GM23338 (cell line): Measurements from ENCODE around the gene KRTAP8-1. TPM values are rescaled to one million over a fixed set of nuclear protein-coding genes. Genes with fewer than 3 reads are reported as not detected.

Experiments used
- ATAC-seq: fragments of 200-7000 bp; cut with Tn5 transposase; 3 replicates; pipeline ENCODE4 v1.9.1; 2020
- DNase-seq: peaks from one replicate; pipeline ENCODE4 v3.0.0-alpha.2; 2015; ENCODE audit warnings: low spot score
- H2AFZ ChIP-seq: fragments of 200-600 bp; sonication (generic); 2 replicates; pipeline ENCODE4 v1.8.0; 2016; ENCODE audit warnings: antibody characterized with exemption, mild to moderate bottlenecking, moderate library complexity
- H3F3A ChIP-seq: fragments of 200-600 bp; sonication (generic); replicated peaks from 2 replicates; pipeline ENCODE4 v1.8.0; 2017; ENCODE audit warnings: antibody characterized with exemption, mixed run types, low read depth
- H3K27ac ChIP-seq: fragments of 200-600 bp; sonication (generic); 2 replicates; pipeline ENCODE4 v1.6.1; 2016; ENCODE audit warnings: low read depth
- H3K27me3 ChIP-seq: fragments of 200-600 bp; sonication (generic); 2 replicates; pipeline ENCODE4 v1.8.0; 2016; ENCODE audit warnings: mild to moderate bottlenecking, mixed run types, moderate library complexity; ENCODE audit not compliant: insufficient read depth
- H3K36me3 ChIP-seq: fragments of 200-600 bp; sonication (generic); 2 replicates; pipeline ENCODE4 v1.8.0; 2016; ENCODE audit warnings: mild to moderate bottlenecking; ENCODE audit not compliant: insufficient read depth
- H3K4me1 ChIP-seq: fragments of 200-600 bp; sonication (generic); 2 replicates; pipeline ENCODE4 v1.8.0; 2016; ENCODE audit warnings: mild to moderate bottlenecking, moderate library complexity; ENCODE audit not compliant: insufficient read depth
- H3K4me2 ChIP-seq: fragments of 200-600 bp; sonication (generic); 2 replicates; pipeline ENCODE4 v1.7.1; 2017; ENCODE audit warnings: mixed run types
- H3K4me3 ChIP-seq: fragments of 200-600 bp; sonication (generic); 2 replicates; pipeline ENCODE4 v1.6.1; 2016; ENCODE audit warnings: mixed run types
- H3K79me2 ChIP-seq: fragments of 200-600 bp; sonication (generic); replicated peaks from 2 replicates; pipeline ENCODE4 v1.8.0; 2017; ENCODE audit warnings: mild to moderate bottlenecking; ENCODE audit not compliant: insufficient read depth
- H3K9me2 ChIP-seq: fragments of 200-600 bp; sonication (generic); 2 replicates; pipeline ENCODE4 v1.8.0; 2017; ENCODE audit not compliant: insufficient read depth
- H4K20me1 ChIP-seq: fragments of 200-600 bp; sonication (generic); replicated peaks from 2 replicates; pipeline ENCODE4 v1.8.0; 2017; ENCODE audit warnings: mild to moderate bottlenecking; ENCODE audit not compliant: insufficient read depth
- H3K27ac Mint-ChIP-seq: 2 replicates; pipeline ENCODE4 v1.8.0; 2020; ENCODE audit warnings: inconsistent platforms, mild to moderate bottlenecking, moderate library complexity, mixed read lengths
- H3K27me3 Mint-ChIP-seq: 3 replicates; pipeline ENCODE4 v1.8.0; 2022; ENCODE audit warnings: low read depth, mild to moderate bottlenecking, moderate library complexity, mixed read lengths, inconsistent platforms; ENCODE audit not compliant: insufficient read depth, poor library complexity
- H3K36me3 Mint-ChIP-seq: 3 replicates; pipeline ENCODE4 v1.8.0; 2021; ENCODE audit warnings: low read depth, mild to moderate bottlenecking, inconsistent platforms, moderate library complexity, mixed read lengths
- H3K4me1 Mint-ChIP-seq: 3 replicates; pipeline ENCODE4 v1.8.0; 2020; ENCODE audit warnings: mild to moderate bottlenecking, inconsistent platforms, mixed read lengths
- H3K4me3 Mint-ChIP-seq: 3 replicates; pipeline ENCODE4 v1.8.0; 2021; ENCODE audit warnings: moderate library complexity, mild to moderate bottlenecking, inconsistent platforms, mixed read lengths
- H3K9me3 Mint-ChIP-seq: 3 replicates; pipeline ENCODE4 v1.8.0; 2020; ENCODE audit warnings: moderate library complexity, mild to moderate bottlenecking, inconsistent platforms, mixed read lengths
- CREB1 ChIP-seq: fragments of 250-450 bp; sonication (Bioruptor Pico); IDR thresholded peaks from 2 replicates; pipeline ENCODE4 v1.5.0; 2020; ENCODE audit warnings: low read depth, mild to moderate bottlenecking, moderate library complexity
- EZH2 ChIP-seq: fragments of 200-600 bp; sonication (generic); IDR thresholded peaks from one replicate; pipeline ENCODE4 v1.8.0; 2017; ENCODE audit warnings: antibody characterized with exemption, mild to moderate bottlenecking, low read depth; ENCODE audit not compliant: unreplicated experiment
- EZH2phosphoT487 ChIP-seq: fragments of 200-600 bp; sonication (generic); IDR thresholded peaks from one replicate; pipeline ENCODE4 v1.8.1; 2018; ENCODE audit warnings: antibody characterized with exemption; ENCODE audit not compliant: unreplicated experiment
- JUNB ChIP-seq: IDR thresholded peaks from one replicate; pipeline ENCODE4 v1.6.1; 2016; ENCODE audit warnings: antibody characterized with exemption; ENCODE audit not compliant: unreplicated experiment
- NANOG ChIP-seq: IDR thresholded peaks from 2 replicates; pipeline ENCODE4 v1.6.1; 2016; ENCODE audit warnings: antibody characterized with exemption, borderline replicate concordance
- POLR2AphosphoS5 ChIP-seq: IDR thresholded peaks from 2 replicates; pipeline ENCODE4 v1.6.1; 2016; ENCODE audit warnings: antibody characterized with exemption, low read depth
- REST ChIP-seq: IDR thresholded peaks from one replicate; pipeline ENCODE4 v1.6.1; 2018; ENCODE audit warnings: antibody characterized with exemption; ENCODE audit not compliant: unreplicated experiment
- STAT1 ChIP-seq: IDR thresholded peaks from one replicate; pipeline ENCODE4 v1.6.1; 2016; ENCODE audit warnings: antibody characterized with exemption; ENCODE audit not compliant: unreplicated experiment
- ZNF114 ChIP-seq: fragments of 250-450 bp; sonication (Bioruptor Pico); IDR thresholded peaks from 2 replicates; pipeline ENCODE4 v1.5.0; 2020; ENCODE audit warnings: mild to moderate bottlenecking, moderate library complexity
- ZNF331 ChIP-seq: fragments of 250-450 bp; sonication (Bioruptor Pico); IDR thresholded peaks from 2 replicates; pipeline ENCODE4 v1.5.0; 2020; ENCODE audit warnings: low read depth, mild to moderate bottlenecking, moderate library complexity
- ZNF462 ChIP-seq: fragments of 250-450 bp; sonication (Bioruptor Pico); IDR thresholded peaks from 2 replicates; pipeline ENCODE4 v1.5.0; 2020; ENCODE audit warnings: mild to moderate bottlenecking, moderate library complexity
- polyA plus RNA-seq: library from polyadenylated mRNA; unstranded; fragments of >200 nt; fragmentation: Nextera tagmentation; extraction: Ambion mirVana; gene quantifications from 2 replicates; pipeline ENCODE4 v1.2.1, GENCODE V29; 2016
- total RNA-seq: library from RNA; depleted of rRNA; stranded (reverse); fragments of >200 nt; shearing (Covaris generic); gene quantifications from 2 replicates; pipeline ENCODE4 v1.2.3, GENCODE V29; 2014
- TF ChIP-seq, protein P1 (sequence below), 2 experiments: fragments of 200-600 bp in 1 of 2; sonication (generic) in 1 of 2; conservative IDR thresholded peaks; 2 replicates each; pipeline versions ENCODE4 v1.5.1 to v1.6.1; 2016 to 2017; ENCODE audit warnings: antibody characterized with exemption in 2 of 2, low read depth in 2 of 2, mild to moderate bottlenecking in 2 of 2, moderate library complexity in 1 of 2
- TF ChIP-seq, protein P2 (sequence below): IDR thresholded peaks from 2 replicates; pipeline ENCODE4 v1.6.1; 2016; ENCODE audit warnings: antibody characterized with exemption

KRTAP8-1 gene
- total and polyA plus RNA-seq, 2 experiments from 2014 or later, result not detected

- Histone ChIP-seq H3K4me2 (no peak overlapping the region), H3K9me2 (no peaks in the 10 kb centered on the region), H4K20me1 (no peaks in the 10 kb centered on the region), H3K27ac (no peak overlapping the region), H2AFZ (no peak overlapping the region), H3K79me2 (no peaks in the 10 kb centered on the region), H3K36me3 (no peaks in the 10 kb centered on the region), H3F3A (no peaks in the 10 kb centered on the region), H3K4me1 (no peaks in the 10 kb centered on the region), H3K27me3 (no peaks in the 10 kb centered on the region), H3K4me3 (no peak overlapping the region)
- Mint-ChIP-seq H3K4me3 (no peak overlapping the region), H3K27ac (no peak overlapping the region), H3K4me1 (no peaks in the 10 kb centered on the region), H3K27me3 (peaks cover 2% of the 10 kb centered on the region), H3K36me3 (no peaks in the 10 kb centered on the region), H3K9me3 (no peaks in the 10 kb centered on the region)
- DNase-seq, result no peak
- TF ChIP-seq REST, result no peak
- no peak for TF ChIP-seq CREB1
- TF ChIP-seq ZNF331, result no peak
- TF ChIP-seq POLR2AphosphoS5, result no peak
- TF ChIP-seq STAT1, result no peak
- TF ChIP-seq, protein P1, sequence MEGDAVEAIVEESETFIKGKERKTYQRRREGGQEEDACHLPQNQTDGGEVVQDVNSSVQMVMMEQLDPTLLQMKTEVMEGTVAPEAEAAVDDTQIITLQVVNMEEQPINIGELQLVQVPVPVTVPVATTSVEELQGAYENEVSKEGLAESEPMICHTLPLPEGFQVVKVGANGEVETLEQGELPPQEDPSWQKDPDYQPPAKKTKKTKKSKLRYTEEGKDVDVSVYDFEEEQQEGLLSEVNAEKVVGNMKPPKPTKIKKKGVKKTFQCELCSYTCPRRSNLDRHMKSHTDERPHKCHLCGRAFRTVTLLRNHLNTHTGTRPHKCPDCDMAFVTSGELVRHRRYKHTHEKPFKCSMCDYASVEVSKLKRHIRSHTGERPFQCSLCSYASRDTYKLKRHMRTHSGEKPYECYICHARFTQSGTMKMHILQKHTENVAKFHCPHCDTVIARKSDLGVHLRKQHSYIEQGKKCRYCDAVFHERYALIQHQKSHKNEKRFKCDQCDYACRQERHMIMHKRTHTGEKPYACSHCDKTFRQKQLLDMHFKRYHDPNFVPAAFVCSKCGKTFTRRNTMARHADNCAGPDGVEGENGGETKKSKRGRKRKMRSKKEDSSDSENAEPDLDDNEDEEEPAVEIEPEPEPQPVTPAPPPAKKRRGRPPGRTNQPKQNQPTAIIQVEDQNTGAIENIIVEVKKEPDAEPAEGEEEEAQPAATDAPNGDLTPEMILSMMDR (conservative IDR thresholded peaks at IDR 0.05; ENCODE audit: low read depth in 2 of 2), result no peak
- TF ChIP-seq JUNB, result no peak
- no peak for TF ChIP-seq ZNF462
- TF ChIP-seq EZH2phosphoT487, result no peak
- TF ChIP-seq, protein P2, sequence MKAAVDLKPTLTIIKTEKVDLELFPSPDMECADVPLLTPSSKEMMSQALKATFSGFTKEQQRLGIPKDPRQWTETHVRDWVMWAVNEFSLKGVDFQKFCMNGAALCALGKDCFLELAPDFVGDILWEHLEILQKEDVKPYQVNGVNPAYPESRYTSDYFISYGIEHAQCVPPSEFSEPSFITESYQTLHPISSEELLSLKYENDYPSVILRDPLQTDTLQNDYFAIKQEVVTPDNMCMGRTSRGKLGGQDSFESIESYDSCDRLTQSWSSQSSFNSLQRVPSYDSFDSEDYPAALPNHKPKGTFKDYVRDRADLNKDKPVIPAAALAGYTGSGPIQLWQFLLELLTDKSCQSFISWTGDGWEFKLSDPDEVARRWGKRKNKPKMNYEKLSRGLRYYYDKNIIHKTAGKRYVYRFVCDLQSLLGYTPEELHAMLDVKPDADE, result no peak
- no peak for TF ChIP-seq NANOG
- no peak for TF ChIP-seq ZNF114 (CRISPR knock-in tag)
- TF ChIP-seq EZH2, result no peak
- ATAC-seq, result no peak
Observed at GRCh38 chr21:30793581-30794314, 19.3 kb downstream of the KRTAP8-1 start.
